HepG2 (cell line): ENCODE measurements around the gene EMILIN1. TPM values are rescaled to one million over a fixed set of nuclear protein-coding genes. Genes with fewer than 3 reads are reported as not detected.
A peak's percentile ranks its signal among the peaks of the same experiment; 100 is the strongest.

Experiments
- ATF6 ChIP-seq: sonication (generic); formaldehyde crosslinking; conservative IDR thresholded peaks from 2 replicates; pipeline ENCODE4 v1.4.0; 2020; ENCODE audit warnings: missing genetic modification reagents
- CEBPB ChIP-seq: IDR thresholded peaks from 2 replicates; pipeline ENCODE4 v1.6.1; 2011; ENCODE audit warnings: low read depth, low read length, improper control_type of control experiment, borderline replicate concordance
- ELF1 ChIP-seq: sonication (generic); formaldehyde crosslinking; IDR thresholded peaks from 2 replicates; pipeline ENCODE4 v1.4.0; 2020; ENCODE audit warnings: missing genetic modification reagents
- ELK4 ChIP-seq: sonication (generic); formaldehyde crosslinking; IDR thresholded peaks from 2 replicates; pipeline ENCODE4 v1.9.0; 2021; ENCODE audit warnings: missing genetic modification reagents, borderline replicate concordance
- FOXC1 ChIP-seq: sonication (generic); formaldehyde crosslinking; IDR thresholded peaks from 2 replicates; pipeline ENCODE4 v1.8.0; 2022; ENCODE audit warnings: mild to moderate bottlenecking, missing genetic modification reagents, borderline replicate concordance
- GABPA ChIP-seq, 2 experiments: IDR thresholded peaks; 2 replicates each; pipeline ENCODE4 v1.6.1; 2011 to 2016; ENCODE audit warnings: low read depth in 2 of 2, low read length in 1 of 2, missing biosample characterization in 1 of 2, missing genetic modification characterization in 1 of 2
- KDM6A ChIP-seq: IDR thresholded peaks from 2 replicates; pipeline ENCODE4 v1.6.1; 2016; ENCODE audit warnings: low read depth
- MATR3 ChIP-seq: sonication (generic); formaldehyde crosslinking; IDR thresholded peaks from 2 replicates; pipeline ENCODE4 v1.4.0; 2020; ENCODE audit warnings: missing genetic modification reagents
- MXD1 ChIP-seq: sonication (generic); formaldehyde crosslinking; IDR thresholded peaks from 2 replicates; pipeline ENCODE4 v1.4.0; 2020; ENCODE audit warnings: mild to moderate bottlenecking, missing genetic modification reagents
- NR1H2 ChIP-seq: sonication (generic); formaldehyde crosslinking; IDR thresholded peaks from 2 replicates; pipeline ENCODE4 v1.8.1; 2022; ENCODE audit warnings: low read depth, missing genetic modification reagents, borderline replicate concordance
- PAWR ChIP-seq: sonication (generic); formaldehyde crosslinking; IDR thresholded peaks from 2 replicates; pipeline ENCODE4 v1.4.0; 2020; ENCODE audit warnings: missing genetic modification reagents, mild to moderate bottlenecking, borderline replicate concordance
- PCBP2 ChIP-seq: fragments of 200-400 bp; formaldehyde crosslinking; optimal IDR thresholded peaks from 2 replicates; pipeline ENCODE3; 2018; ENCODE audit warnings: low read length, low read depth; ENCODE audit not compliant: poor library complexity, severe bottlenecking
- RNF219 ChIP-seq: sonication (generic); formaldehyde crosslinking; IDR thresholded peaks from 2 replicates; pipeline ENCODE4 v1.5.0; 2020; ENCODE audit warnings: mild to moderate bottlenecking, missing genetic modification reagents
- TCF7L2 ChIP-seq: IDR thresholded peaks from 2 replicates; pipeline ENCODE4 v1.6.1; 2011; ENCODE audit warnings: mild to moderate bottlenecking, low read depth, low read length, moderate library complexity
- THAP9 ChIP-seq: sonication (generic); formaldehyde crosslinking; IDR thresholded peaks from 2 replicates; pipeline ENCODE4; 2020; ENCODE audit warnings: missing genetic modification reagents, mild to moderate bottlenecking, borderline replicate concordance
- YEATS2 ChIP-seq: sonication (generic); formaldehyde crosslinking; IDR thresholded peaks from 2 replicates; pipeline ENCODE4 v1.4.0; 2020; ENCODE audit warnings: missing genetic modification reagents, borderline replicate concordance
- ZEB1 ChIP-seq: IDR thresholded peaks from 2 replicates; pipeline ENCODE4 v1.6.1; 2012; ENCODE audit warnings: mild to moderate bottlenecking, low read depth, inconsistent platforms; ENCODE audit not compliant: insufficient replicate concordance
- ZNF232 ChIP-seq: sonication (generic); formaldehyde crosslinking; IDR thresholded peaks from 2 replicates; pipeline ENCODE4 v1.4.0; 2020; ENCODE audit warnings: missing genetic modification reagents, borderline replicate concordance
- ZSCAN12 ChIP-seq: sonication (generic); formaldehyde crosslinking; IDR thresholded peaks from 2 replicates; pipeline ENCODE4 v1.9.0; 2021; ENCODE audit warnings: mild to moderate bottlenecking, missing genetic modification reagents
- polyA plus RNA-seq, 8 experiments: library from polyadenylated mRNA; depleted of rRNA in 3 of 8; stranded (reverse) in 7 of 8; unstranded in 1 of 8; fragments of >200 nt; fragmentation: Illumina TruSeq in 4 of 8; extraction: Trizol in 4 of 8; gene quantifications; 2 replicates each; pipeline versions ENCODE4 v1.2.1 to v1.2.3, GENCODE V29; 2011 to 2016; ENCODE audit warnings: low read depth in 4 of 8, missing spikeins in 1 of 8, mixed read lengths in 1 of 8; ENCODE audit not compliant: insufficient read depth in 1 of 8
- total RNA-seq, 5 experiments: library from RNA; depleted of rRNA; stranded (reverse); fragments of >200 nt; fragmentation: Illumina TruSeq; extraction: Trizol; gene quantifications; 2 replicates each; pipeline ENCODE4 v1.2.3, GENCODE V29; 2016; ENCODE audit warnings: low read depth in 1 of 5

The EMILIN1 gene
- total and polyA plus RNA-seq, 2 of the 13 experiments (the other 11 are each of a cell fraction or from before 2014, with no cell fraction given) = 8.1 to 9.7 TPM

GRCh38 chr2:27086724-27087593 is 8.5 kb downstream of the EMILIN1 start, which contains the start of gene KHK (continued):
- TF ChIP-seq ATF6 (CRISPR knock-in tag) (0 out of 2 replicates have a peak, but pooled peaks have one; percentile 17), ELK4 (CRISPR knock-in tag) (no peak), PCBP2 (no peak), GABPA (IDR thresholded peaks at IDR 0.05; ENCODE audit: low read depth, low read length) (no peak), GABPA (CRISPR knock-in tag; IDR thresholded peaks at IDR 0.05; ENCODE audit: low read depth) (peak; percentile 34), CEBPB (no peak), YEATS2 (no peak), ELF1 (CRISPR knock-in tag) (0 out of 2 replicates have a peak, but pooled peaks have one; percentile 11), THAP9 (CRISPR knock-in tag) (peak; percentile 59; the same call in 1 of the 2 replicates), MATR3 (CRISPR knock-in tag) (no peak), TCF7L2 (no peak), NR1H2 (CRISPR knock-in tag) (no peak), PAWR (no peak), ZEB1 (no peak), FOXC1 (CRISPR knock-in tag) (peak; percentile 62; the same call in 1 of the 2 replicates), MXD1 (CRISPR knock-in tag) (peak; percentile 65; the same call in 1 of the 2 replicates), RNF219 (CRISPR knock-in tag) (no peak), KDM6A (CRISPR knock-in tag) (no peak), ZSCAN12 (CRISPR knock-in tag) (no peak), ZNF232 (CRISPR knock-in tag) (peak; percentile 63; the same call in 1 of the 2 replicates)
